ELR (cell line): ENCODE results near the gene NELL1.

Experiments used
- DNase-seq: peaks from one replicate; pipeline ENCODE4 v3.0.0-alpha.2; 2015; ENCODE audit warnings: low read depth

The NELL1 gene

DNA sequence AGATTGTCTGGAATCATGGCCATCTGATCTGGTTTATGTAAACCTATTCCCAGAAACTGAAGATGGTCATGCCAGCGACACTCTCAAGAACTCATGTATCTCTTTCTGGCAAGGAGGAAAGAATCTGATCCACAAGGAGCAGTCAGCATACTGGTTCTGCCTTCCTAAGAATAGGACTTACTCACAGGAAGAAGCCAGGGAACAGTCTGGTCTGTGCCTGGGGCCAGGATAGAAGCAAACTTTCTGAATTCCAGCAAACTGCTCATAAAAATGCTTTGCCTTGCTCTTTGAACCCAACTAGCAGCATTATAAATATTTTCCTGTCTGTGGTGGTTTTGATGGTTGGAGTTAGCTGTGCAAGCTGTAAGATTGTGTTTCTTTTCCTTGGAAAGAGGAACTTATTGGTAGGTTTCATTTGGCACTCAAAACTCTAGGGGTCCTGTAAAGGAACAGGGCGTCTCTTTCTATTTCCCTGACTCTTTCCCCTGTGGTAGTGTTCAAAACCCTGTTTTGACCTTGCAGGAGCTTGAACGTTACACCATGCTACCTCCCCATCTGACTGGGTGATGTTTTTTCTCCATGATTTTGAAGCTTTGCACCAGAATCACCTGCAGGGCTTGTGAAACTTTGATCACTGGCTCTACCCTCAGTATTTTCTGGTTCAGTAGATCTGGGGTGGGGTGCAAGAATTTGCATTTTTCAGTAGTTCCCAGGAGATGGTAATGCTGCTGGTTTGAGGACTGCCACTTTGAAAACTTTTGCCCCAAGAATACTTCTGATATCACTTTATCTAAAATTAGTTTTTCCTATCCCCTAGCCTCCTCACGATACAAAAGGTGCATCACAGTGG lies 895.7 kb downstream of the NELL1 start:
- DNase-seq, result no peak

DNA sequence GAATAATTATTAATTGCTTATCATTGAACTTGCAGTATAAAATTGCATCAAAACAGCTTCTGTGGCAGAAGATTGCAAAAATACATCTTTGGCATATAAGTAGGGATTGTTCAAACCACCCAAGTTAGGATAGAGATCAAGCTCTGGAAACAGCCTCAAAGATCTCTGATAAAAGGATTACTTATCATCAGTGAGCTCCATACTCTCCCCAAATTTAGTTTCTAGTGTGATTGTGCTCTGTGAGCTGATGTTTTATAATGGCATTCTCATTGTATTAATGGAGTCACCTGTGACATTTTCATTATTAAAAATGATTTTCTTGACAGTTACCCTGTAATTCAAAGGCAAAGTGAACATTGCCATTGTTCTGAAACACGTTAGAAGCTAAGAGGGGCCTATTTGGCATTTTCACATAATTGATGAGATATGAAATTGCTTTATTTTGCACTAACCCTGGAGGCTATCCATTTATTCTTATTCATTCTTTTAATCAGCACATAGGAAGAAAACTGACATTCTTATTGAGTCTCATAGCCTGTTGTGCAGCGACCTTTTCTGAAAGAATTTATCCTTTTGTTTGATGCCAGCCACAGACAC lies 897.2 kb downstream of the NELL1 start:
- DNase-seq, result no peak

DNA sequence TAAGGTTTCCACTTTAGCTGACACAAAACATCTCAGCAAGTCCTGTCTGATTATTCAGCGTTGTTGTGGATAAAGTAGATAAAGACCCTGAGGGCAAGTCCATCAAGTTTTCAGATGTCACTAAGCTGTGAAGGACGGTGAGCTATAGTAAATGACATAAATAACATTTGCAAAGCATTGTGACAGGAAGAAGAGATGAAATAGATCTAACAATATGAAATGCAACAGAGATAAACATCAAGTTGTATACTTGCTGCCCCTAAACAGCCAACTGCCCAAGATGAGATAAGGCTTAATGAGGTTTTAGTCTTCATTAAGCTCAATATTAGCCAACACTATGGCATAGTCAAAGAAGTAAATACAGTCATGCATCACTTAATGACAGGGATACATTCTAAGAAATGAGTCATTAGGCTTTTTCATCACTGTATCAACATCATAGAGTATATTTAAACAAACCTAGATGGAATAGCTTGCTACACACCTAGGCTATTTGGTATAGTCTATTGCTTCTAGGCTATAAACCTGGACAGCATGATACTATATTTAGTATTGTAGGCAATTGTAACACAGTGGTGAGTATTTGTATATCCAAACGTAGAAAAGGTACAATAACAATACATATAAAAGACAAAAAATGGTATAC lies 898.4 kb downstream of the NELL1 start:
- no peak for DNase-seq

DNA sequence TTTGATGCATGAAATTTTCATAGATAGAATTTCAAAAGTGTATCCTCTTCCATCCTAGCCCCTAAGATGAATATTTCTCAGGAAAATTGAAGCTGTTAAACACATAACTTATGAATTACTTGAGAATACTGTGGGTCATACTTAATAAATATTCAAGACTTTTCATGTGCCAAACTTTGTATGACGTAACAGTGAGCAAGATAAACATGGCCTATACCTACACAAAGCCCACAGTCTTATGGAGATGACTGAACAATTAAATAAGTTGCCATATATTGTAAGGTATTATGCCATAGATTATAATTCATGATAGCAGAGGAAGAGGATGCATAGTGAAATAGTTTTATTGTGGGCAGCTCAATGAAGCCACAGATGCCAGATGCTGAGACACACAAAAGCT lies 902.8 kb downstream of the NELL1 start:
- DNase-seq, result no peak

DNA sequence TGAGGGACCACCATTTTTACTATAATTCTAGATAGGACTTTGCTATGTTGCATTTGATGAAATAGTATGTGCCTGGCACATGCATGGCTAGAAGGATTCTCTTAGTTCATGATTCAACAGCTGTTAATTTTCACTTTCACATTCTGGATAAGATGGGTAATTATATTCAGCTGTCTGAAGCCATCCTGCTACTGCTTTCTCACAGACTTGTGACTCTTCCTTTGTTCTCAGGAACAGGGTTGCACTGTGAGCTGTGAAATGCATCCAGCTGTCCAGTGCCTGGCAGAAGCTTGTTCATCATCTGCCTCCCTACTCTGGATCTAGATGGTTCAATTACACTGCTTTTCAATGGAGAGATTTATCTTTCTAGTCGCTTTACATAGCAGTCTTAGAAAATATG lies 913.4 kb downstream of the NELL1 start:
- DNase-seq, result no peak

DNA sequence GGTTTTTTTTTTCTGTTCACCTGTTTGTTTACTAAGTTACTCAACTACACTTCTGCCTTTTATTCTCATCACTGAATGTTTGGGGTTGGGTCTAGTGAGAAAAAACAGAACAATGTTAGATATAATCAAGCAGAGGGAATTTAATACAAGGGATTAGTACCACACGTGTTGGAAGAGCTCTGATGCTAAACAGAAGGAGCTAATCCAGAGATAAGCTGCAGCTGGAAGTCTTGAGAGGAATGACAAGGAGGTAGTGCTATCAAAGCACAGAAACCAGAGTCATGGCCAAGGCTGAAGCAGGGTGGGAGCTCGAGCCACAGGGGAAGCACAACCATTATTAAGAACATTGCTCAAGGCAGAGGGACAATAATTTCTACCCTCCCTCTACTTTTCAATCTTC lies 919.4 kb downstream of the NELL1 start:
- DNase-seq, result no peak

DNA sequence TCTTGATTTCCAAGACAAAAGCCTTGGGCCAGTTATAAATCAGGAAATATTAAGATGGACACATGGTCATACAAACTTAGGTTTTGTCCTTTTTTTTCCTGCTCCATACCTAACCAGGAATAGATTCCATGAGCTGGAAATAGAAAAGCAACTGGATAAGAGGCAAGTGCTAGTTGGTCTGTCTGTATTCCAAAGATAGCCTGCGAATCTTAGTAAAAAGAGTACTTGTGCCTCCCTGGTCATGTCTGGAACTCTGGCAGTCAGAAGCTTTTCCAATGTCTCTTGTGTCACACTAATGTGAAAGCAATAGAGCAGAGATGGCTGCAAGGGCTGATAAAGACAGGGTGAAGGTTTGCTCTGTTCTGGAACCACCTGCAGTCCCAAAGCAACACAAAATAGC lies 933.3 kb downstream of the NELL1 start:
- no peak for DNase-seq

DNA sequence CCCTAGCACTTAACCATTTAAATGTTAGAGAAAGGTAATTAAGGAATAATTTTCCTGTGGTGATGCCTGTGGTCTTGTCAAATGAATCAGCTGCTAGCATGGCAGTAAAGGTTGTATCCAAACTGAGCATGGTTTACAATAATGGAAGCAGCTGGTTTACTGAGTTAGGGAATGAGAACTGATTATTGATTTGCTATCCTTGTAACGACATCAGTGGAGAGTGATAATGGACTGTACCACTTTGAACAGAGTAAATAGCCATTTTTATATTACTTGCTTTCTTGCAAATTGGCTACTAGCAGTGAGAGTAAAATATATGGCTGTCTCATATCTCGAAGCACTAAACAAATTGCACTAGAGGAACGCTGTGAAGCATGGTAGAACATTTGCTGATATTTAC lies 934.5 kb downstream of the NELL1 start:
- no peak for DNase-seq

DNA sequence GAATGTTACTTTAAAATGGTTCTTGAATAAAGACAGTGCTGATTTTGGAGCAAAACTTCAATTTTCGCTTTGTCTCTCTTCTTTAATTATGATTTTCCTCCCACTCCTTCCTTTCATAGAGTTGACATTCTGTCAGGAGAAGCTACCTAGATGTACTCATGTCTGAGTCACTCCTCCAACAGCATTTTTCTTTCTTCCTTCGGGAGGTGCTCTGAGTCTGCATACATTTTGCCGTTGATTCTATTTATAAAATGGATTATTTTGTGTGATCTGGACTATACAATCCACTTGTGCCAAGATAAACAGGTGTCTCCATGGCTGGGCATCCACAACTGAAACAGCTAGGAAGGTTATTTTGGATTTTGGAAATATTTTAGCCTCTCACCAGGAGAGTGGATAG lies 935.2 kb downstream of the NELL1 start:
- DNase-seq, result no peak

DNA sequence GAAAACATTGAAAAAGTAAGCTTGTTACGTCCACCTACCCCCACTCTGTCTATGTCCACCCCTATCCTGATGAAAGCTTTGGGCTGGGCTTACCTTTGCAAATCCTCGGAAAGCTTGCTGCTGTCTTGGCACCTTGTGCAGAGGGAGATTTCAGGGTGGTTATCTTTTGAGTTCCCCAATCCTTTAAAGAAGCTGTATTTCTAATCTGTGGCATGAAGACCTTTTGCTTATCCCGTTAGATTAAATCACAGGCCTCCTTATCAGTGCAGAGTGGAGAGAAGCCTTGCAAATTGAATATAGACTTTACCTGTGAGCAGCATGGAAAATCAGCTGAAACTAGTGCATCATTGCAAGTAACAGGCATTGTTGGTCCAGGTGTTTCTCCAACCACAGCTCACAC lies 942.9 kb downstream of the NELL1 start:
- no peak for DNase-seq

DNA sequence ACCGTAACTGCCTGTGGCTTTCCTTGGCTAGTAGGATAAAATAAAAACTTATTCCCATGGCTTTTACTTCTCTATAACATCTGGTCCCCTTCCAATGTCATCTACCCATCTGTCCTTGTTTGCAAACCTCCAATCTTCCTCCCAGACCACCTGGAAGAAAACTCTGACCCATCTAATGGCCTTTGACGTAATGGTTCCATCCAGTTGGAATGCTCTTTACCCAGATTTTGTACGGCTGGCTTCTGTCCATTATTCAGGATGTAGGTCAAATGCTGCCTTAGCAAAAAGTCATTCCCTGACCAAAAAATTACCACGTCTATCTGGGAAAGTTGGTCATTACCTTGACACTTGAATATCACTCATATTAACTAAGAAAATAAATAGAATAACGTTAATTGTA lies 945.6 kb downstream of the NELL1 start:
- no peak for DNase-seq

DNA sequence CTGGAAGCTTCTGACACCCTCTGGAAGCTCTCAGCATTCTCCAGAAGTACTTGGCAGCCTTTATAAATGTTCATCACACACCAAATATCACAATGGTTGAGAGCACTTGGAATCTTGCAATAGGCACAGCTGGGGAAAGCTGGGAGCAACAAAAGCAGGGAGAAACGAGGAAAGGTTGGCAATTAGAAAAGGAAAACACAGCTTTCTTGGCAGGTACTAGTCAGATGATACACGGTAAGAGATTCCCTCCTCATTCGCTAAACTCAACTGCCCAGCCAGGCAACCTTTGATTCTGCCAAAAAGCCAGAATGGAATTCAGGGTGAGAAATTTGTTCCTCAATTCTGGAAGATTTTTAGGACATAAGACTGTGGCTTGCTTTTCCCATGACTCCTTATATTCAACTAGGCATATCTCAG lies 946.6 kb downstream of the NELL1 start:
- no peak for DNase-seq

DNA sequence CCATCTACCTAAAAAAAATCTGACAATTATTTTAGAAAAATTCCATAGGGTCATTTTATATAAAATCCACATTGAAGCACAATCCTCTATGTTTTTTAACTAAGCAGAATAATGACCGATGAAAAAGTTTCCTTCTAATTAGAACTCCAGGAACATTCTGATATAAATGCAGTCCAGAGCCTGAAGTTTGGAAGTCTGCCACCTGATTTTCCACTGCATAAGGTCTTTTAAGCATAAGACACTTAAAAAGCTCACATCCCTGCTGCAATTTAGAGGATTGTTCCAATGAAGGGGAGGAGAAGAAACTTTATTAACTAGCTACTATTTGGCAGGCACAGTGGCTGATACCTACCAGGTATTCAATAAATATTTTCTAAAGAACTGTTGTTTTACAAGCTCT lies 953.2 kb downstream of the NELL1 start:
- no peak for DNase-seq

DNA sequence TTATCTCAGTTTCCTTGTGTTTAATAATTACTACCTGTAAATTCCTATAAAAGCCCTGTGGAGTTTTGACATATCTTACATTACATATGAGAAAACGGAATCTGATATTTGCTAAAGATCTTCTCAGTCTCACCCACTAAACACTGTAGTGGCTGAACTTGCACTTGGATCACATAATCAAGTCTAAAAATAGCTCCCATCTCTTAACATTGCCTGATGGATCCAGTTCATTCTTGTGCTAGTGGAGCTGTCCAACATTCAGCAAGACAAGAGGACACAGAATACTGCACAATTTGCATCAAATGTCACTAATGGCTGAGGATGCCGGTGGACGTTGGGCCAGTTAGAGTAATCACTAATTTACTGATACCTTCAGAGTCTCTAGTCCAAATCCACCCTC lies 953.6 kb downstream of the NELL1 start:
- no peak for DNase-seq
